Stomach (tissue), 4 donors: ENCODE results near the gene GABRD.

Source experiments
- EP300 ChIP-seq: sonication (generic); formaldehyde crosslinking; IDR thresholded peaks from one replicate; pipeline ENCODE4 v1.6.1; 2017; ENCODE audit warnings: antibody characterized with exemption
- POLR2A ChIP-seq, 4 donors: fragments of 450-650 bp; IDR thresholded peaks; one replicate each; pipeline ENCODE4 v1.6.1; 2016; ENCODE audit warnings: antibody characterized with exemption in 4 of 4, control low read depth in 2 of 4, mild to moderate bottlenecking in 1 of 4, moderate library complexity in 1 of 4
- POLR2AphosphoS5 ChIP-seq, 3 donors: sonication (generic); formaldehyde crosslinking; IDR thresholded peaks; one replicate each; pipeline ENCODE4 v1.6.1; 2016; ENCODE audit warnings: antibody characterized with exemption in 3 of 3
- TF ChIP-seq, protein P1 (sequence below), 7 experiments: fragments of 450-650 bp in 4 of 7; fragments of 200-600 bp in 3 of 7; sonication (generic) in 3 of 7; IDR thresholded peaks; one replicate each; pipeline ENCODE4 v1.5.1; 2016 to 2019; ENCODE audit warnings: antibody characterized with exemption in 7 of 7, control low read depth in 2 of 7, mild to moderate bottlenecking in 1 of 7

DNA sequence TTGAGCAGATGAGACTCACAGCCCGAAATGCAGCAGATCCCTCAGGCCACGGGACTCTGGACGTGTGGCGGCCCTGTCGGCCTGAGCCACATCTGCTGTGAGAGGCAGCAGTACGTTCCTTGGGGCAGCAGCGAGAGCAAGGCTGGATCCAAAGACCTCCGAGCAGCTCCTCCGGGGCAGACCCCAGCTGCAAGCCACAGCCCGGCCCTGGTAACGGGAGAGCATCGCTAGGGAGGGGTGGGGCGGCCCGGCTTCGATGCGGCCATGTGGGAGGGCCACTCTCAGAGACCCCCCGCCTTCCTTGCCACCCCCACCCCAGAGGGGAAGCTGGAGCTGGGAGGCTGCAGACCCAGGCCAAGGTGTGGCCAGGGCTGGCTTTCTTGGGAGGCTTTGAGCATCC lies 48.8 kb downstream of the GABRD start:
- TF ChIP-seq POLR2A (IDR thresholded peaks at IDR 0.05) (no peak), POLR2AphosphoS5 (IDR thresholded peaks at IDR 0.05) (no peak), EP300 (no peak)
- TF ChIP-seq, protein P1, sequence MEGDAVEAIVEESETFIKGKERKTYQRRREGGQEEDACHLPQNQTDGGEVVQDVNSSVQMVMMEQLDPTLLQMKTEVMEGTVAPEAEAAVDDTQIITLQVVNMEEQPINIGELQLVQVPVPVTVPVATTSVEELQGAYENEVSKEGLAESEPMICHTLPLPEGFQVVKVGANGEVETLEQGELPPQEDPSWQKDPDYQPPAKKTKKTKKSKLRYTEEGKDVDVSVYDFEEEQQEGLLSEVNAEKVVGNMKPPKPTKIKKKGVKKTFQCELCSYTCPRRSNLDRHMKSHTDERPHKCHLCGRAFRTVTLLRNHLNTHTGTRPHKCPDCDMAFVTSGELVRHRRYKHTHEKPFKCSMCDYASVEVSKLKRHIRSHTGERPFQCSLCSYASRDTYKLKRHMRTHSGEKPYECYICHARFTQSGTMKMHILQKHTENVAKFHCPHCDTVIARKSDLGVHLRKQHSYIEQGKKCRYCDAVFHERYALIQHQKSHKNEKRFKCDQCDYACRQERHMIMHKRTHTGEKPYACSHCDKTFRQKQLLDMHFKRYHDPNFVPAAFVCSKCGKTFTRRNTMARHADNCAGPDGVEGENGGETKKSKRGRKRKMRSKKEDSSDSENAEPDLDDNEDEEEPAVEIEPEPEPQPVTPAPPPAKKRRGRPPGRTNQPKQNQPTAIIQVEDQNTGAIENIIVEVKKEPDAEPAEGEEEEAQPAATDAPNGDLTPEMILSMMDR (IDR thresholded peaks at IDR 0.05): no peak
